Measurements from ENCODE around the gene RFTN1.

RFTN1 gene

GRCh38 chr3:16442730-16443129 is 70.8 kb downstream of the RFTN1 start:
- no peak overlapping the region for H4K91ac ChIP-seq (ENCODE audit: low read depth, low read length, poor library complexity)
- no peaks in the 10 kb centered on the region for H3K79me1 ChIP-seq (ENCODE audit: low read depth, low read length)
- no peak overlapping the region for H3K4me3 ChIP-seq (ENCODE audit: low read length in 2 of 2)
- no peak overlapping the region for H3K9ac ChIP-seq (ENCODE audit: low read depth, low read length, poor library complexity)
- no CpG with 5 or more reads among the region's 1 CpG for WGBS, 2 donors (ENCODE audit: extremely low coverage in 2 of 2, insufficient read length in 2 of 2, insufficient replicate concordance in 1 of 2)
- H3K27me3 ChIP-seq (ENCODE audit: control insufficient read depth in 3 of 3, insufficient read depth in 3 of 3, low read depth in 1 of 3, low read length in 3 of 3) = no peaks in the 10 kb centered on the region
- DNase-seq (ENCODE audit: low spot score) = no peak
- H3K18ac ChIP-seq (ENCODE audit: low read length) = no peak overlapping the region
- H2BK15ac ChIP-seq (ENCODE audit: low read length) = no peak overlapping the region
- H3K36me3 ChIP-seq (replicated peaks in 1 of 2; ENCODE audit: control insufficient read depth in 2 of 2, insufficient read depth in 2 of 2, low read length in 2 of 2) = no peaks in the 10 kb centered on the region
- H3K9me3 ChIP-seq (replicated peaks in 1 of 2; ENCODE audit: control insufficient read depth in 2 of 2, insufficient read depth in 1 of 2, low read depth in 1 of 2, low read length in 2 of 2) = no peaks in the 10 kb centered on the region
- no peak overlapping the region for H2BK120ac ChIP-seq (ENCODE audit: low read depth, low read length)
- no peak overlapping the region for H3K4me2 ChIP-seq (ENCODE audit: insufficient read depth, low read length, poor library complexity, severe bottlenecking)
- H2AFZ ChIP-seq (ENCODE audit: low read length) = no peak overlapping the region
- H3K23ac ChIP-seq (ENCODE audit: low read depth, low read length, poor library complexity) = no peak overlapping the region
- H2AK5ac ChIP-seq (ENCODE audit: low read depth, low read length) = no peak overlapping the region
- no peak overlapping the region for H3K14ac ChIP-seq (ENCODE audit: low read length)
- no peak overlapping the region for H3K4ac ChIP-seq (ENCODE audit: low read length)
- no peak overlapping the region for H3K27ac ChIP-seq (replicated peaks; ENCODE audit: low read length)
- no peak overlapping the region for H4K8ac ChIP-seq (ENCODE audit: low read depth, low read length)
- no peak overlapping the region for H2BK5ac ChIP-seq (ENCODE audit: low read length)
- no peak overlapping the region for H2BK12ac ChIP-seq (ENCODE audit: low read length)
- H3K4me1 ChIP-seq (ENCODE audit: control insufficient read depth in 2 of 2, insufficient read depth in 1 of 2, low read depth in 1 of 2, low read length in 2 of 2) = no peaks in the 10 kb centered on the region

GRCh38 chr3:16441371-16441875 is 72.1 kb downstream of the RFTN1 start:
- Histone ChIP-seq H2AK5ac (ENCODE audit: low read depth, low read length) (no peak overlapping the region), H3K23ac (ENCODE audit: low read depth, low read length, poor library complexity) (no peak overlapping the region), H3K79me1 (ENCODE audit: low read depth, low read length) (no peaks in the 10 kb centered on the region), H3K36me3 (replicated peaks in 1 of 2; ENCODE audit: control insufficient read depth in 2 of 2, insufficient read depth in 2 of 2, low read length in 2 of 2) (no peaks in the 10 kb centered on the region), H2BK5ac (ENCODE audit: low read length) (no peak overlapping the region), H4K91ac (ENCODE audit: low read depth, low read length, poor library complexity) (no peak overlapping the region), H3K9ac (ENCODE audit: low read depth, low read length, poor library complexity) (no peak overlapping the region), H2BK120ac (ENCODE audit: low read depth, low read length) (no peak overlapping the region), H4K8ac (ENCODE audit: low read depth, low read length) (no peak overlapping the region), H3K18ac (ENCODE audit: low read length) (no peak overlapping the region), H3K4me1 (ENCODE audit: control insufficient read depth in 2 of 2, insufficient read depth in 1 of 2, low read depth in 1 of 2, low read length in 2 of 2) (no peaks in the 10 kb centered on the region), H3K27ac (replicated peaks; ENCODE audit: low read length) (no peak overlapping the region), H3K14ac (ENCODE audit: low read length) (no peak overlapping the region), H2BK15ac (ENCODE audit: low read length) (no peak overlapping the region), H3K4me2 (ENCODE audit: insufficient read depth, low read length, poor library complexity, severe bottlenecking) (no peak overlapping the region), H3K4me3 (ENCODE audit: low read length in 2 of 2) (no peak overlapping the region), H3K9me3 (replicated peaks in 1 of 2; ENCODE audit: control insufficient read depth in 2 of 2, insufficient read depth in 1 of 2, low read depth in 1 of 2, low read length in 2 of 2) (no peaks in the 10 kb centered on the region), H3K27me3 (ENCODE audit: control insufficient read depth in 3 of 3, insufficient read depth in 3 of 3, low read depth in 1 of 3, low read length in 3 of 3) (no peaks in the 10 kb centered on the region), H3K4ac (ENCODE audit: low read length) (no peak overlapping the region), H2BK12ac (ENCODE audit: low read length) (no peak overlapping the region), H2AFZ (ENCODE audit: low read length) (peak overlapping the region; percentile 43)
- no peak for DNase-seq (ENCODE audit: low spot score)
- no CpG with 5 or more reads among the region's 5 CpGs for WGBS, 2 donors (ENCODE audit: extremely low coverage in 2 of 2, insufficient read length in 2 of 2, insufficient replicate concordance in 1 of 2)

GRCh38 chr3:16439848-16440708 is 73.4 kb downstream of the RFTN1 start:
- Histone ChIP-seq H2AK5ac (ENCODE audit: low read depth, low read length) (no peak overlapping the region), H3K18ac (ENCODE audit: low read length) (no peak overlapping the region), H3K4me3 (ENCODE audit: low read length in 2 of 2) (no peak overlapping the region), H3K79me1 (ENCODE audit: low read depth, low read length) (no peaks in the 10 kb centered on the region), H3K36me3 (replicated peaks in 1 of 2; ENCODE audit: control insufficient read depth in 2 of 2, insufficient read depth in 2 of 2, low read length in 2 of 2) (no peaks in the 10 kb centered on the region), H2AFZ (ENCODE audit: low read length) (no peak overlapping the region), H3K4ac (ENCODE audit: low read length) (no peak overlapping the region), H2BK5ac (ENCODE audit: low read length) (no peak overlapping the region), H3K9me3 (replicated peaks in 1 of 2; ENCODE audit: control insufficient read depth in 2 of 2, insufficient read depth in 1 of 2, low read depth in 1 of 2, low read length in 2 of 2) (no peaks in the 10 kb centered on the region), H4K8ac (ENCODE audit: low read depth, low read length) (no peak overlapping the region), H3K4me2 (ENCODE audit: insufficient read depth, low read length, poor library complexity, severe bottlenecking) (no peak overlapping the region), H3K14ac (ENCODE audit: low read length) (no peak overlapping the region), H4K91ac (ENCODE audit: low read depth, low read length, poor library complexity) (no peak overlapping the region), H3K27me3 (ENCODE audit: control insufficient read depth in 3 of 3, insufficient read depth in 3 of 3, low read depth in 1 of 3, low read length in 3 of 3) (no peaks in the 10 kb centered on the region), H3K27ac (replicated peaks; ENCODE audit: low read length) (no peak overlapping the region), H3K23ac (ENCODE audit: low read depth, low read length, poor library complexity) (no peak overlapping the region), H2BK15ac (ENCODE audit: low read length) (no peak overlapping the region), H2BK120ac (ENCODE audit: low read depth, low read length) (no peak overlapping the region), H2BK12ac (ENCODE audit: low read length) (no peak overlapping the region), H3K4me1 (ENCODE audit: control insufficient read depth in 2 of 2, insufficient read depth in 1 of 2, low read depth in 1 of 2, low read length in 2 of 2) (no peaks in the 10 kb centered on the region), H3K9ac (ENCODE audit: low read depth, low read length, poor library complexity) (no peak overlapping the region)
- DNase-seq (ENCODE audit: low spot score) = no peak
- whole genome bisulfite sequencing, 2 donors (ENCODE audit: extremely low coverage in 2 of 2, insufficient read length in 2 of 2, insufficient replicate concordance in 1 of 2) = no CpG with 5 or more reads among the region's 13 CpGs

DNA sequence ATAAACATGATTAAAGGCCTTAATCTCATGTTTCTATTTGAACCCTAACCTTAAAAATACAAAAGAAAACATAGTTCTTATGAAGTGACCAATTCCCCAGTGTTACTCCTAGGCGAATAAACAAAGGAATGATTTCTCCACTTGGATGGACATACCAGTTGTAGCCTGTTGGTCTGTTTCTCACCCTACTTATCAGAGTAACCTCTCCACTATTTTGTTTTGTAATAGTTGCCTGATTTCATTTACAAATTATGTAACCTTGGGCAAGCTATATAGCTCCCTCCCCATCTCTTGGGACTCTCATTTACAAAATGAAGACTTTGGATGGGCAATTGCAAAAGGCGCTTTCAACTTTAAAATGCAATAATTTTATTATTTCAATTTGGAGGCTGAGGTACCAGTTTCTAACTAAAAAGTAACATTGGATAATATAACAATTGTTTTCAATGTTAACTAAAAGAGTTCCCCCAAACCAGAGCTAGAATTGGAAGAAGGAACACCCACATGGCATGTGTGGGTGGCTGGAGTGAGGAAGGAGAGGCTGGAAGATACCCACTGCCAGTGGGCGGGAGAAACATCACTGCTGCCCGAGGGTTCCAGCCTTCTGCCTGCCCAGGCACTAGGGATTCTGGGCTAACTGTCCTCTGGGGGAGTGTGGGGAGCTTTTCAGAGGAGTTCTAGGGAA is 74.2 kb downstream of the RFTN1 start:
- Histone ChIP-seq H3K18ac (ENCODE audit: low read length) (no peak overlapping the region), H3K36me3 (replicated peaks in 1 of 2; ENCODE audit: control insufficient read depth in 2 of 2, insufficient read depth in 2 of 2, low read length in 2 of 2) (no peaks in the 10 kb centered on the region), H3K27me3 (ENCODE audit: control insufficient read depth in 3 of 3, insufficient read depth in 3 of 3, low read depth in 1 of 3, low read length in 3 of 3) (no peaks in the 10 kb centered on the region), H2BK12ac (ENCODE audit: low read length) (no peak overlapping the region), H3K23ac (ENCODE audit: low read depth, low read length, poor library complexity) (no peak overlapping the region), H2BK15ac (ENCODE audit: low read length) (no peak overlapping the region), H3K14ac (ENCODE audit: low read length) (no peak overlapping the region), H3K79me1 (ENCODE audit: low read depth, low read length) (no peaks in the 10 kb centered on the region), H3K4me3 (ENCODE audit: low read length in 2 of 2) (no peak overlapping the region), H2BK120ac (ENCODE audit: low read depth, low read length) (no peak overlapping the region), H3K27ac (replicated peaks; ENCODE audit: low read length) (no peak overlapping the region), H3K9me3 (replicated peaks in 1 of 2; ENCODE audit: control insufficient read depth in 2 of 2, insufficient read depth in 1 of 2, low read depth in 1 of 2, low read length in 2 of 2) (no peaks in the 10 kb centered on the region), H2BK5ac (ENCODE audit: low read length) (no peak overlapping the region), H3K4ac (ENCODE audit: low read length) (no peak overlapping the region), H3K9ac (ENCODE audit: low read depth, low read length, poor library complexity) (no peak overlapping the region), H4K91ac (ENCODE audit: low read depth, low read length, poor library complexity) (no peak overlapping the region), H3K4me2 (ENCODE audit: insufficient read depth, low read length, poor library complexity, severe bottlenecking) (no peak overlapping the region), H3K4me1 (ENCODE audit: control insufficient read depth in 2 of 2, insufficient read depth in 1 of 2, low read depth in 1 of 2, low read length in 2 of 2) (no peaks in the 10 kb centered on the region), H2AK5ac (ENCODE audit: low read depth, low read length) (no peak overlapping the region), H4K8ac (ENCODE audit: low read depth, low read length) (no peak overlapping the region), H2AFZ (ENCODE audit: low read length) (no peak overlapping the region)
- WGBS, 2 donors (ENCODE audit: extremely low coverage in 2 of 2, insufficient read length in 2 of 2, insufficient replicate concordance in 1 of 2) = no CpG with 5 or more reads among the region's 4 CpGs
- DNase-seq (ENCODE audit: low spot score) = no peak

Measured in neuronal stem cell (in vitro differentiated cells).